Measurements from ENCODE around the gene ATP9A. TPM values are rescaled to one million over a fixed set of nuclear protein-coding genes. Genes with fewer than 3 reads are reported as not detected.
A peak's percentile ranks its signal among the peaks of the same experiment; 100 is the strongest.

Gene ATP9A
- total and polyA plus RNA-seq, 2 of the 8 experiments (the other 6 are each of a cell fraction or from before 2014, with no cell fraction given) = 5.0 to 6.4 TPM

GRCh38 chr20:51639206-51639832, 128.9 kb downstream of the ATP9A start (continued):
- no peak for TF ChIP-seq CHD7 (IDR thresholded peaks at IDR 0.05; ENCODE audit: insufficient replicate concordance, low read length)
- peak; percentile 97 for TF ChIP-seq RAD21 (IDR thresholded peaks at IDR 0.05 in 1 of 2, conservative IDR thresholded peaks at IDR 0.05 in 1 of 2; ENCODE audit: low read depth in 2 of 2, low read length in 2 of 2)
- no peak for TF ChIP-seq JUN (IDR thresholded peaks at IDR 0.05; ENCODE audit: low read depth, low read length)
- peak; percentile 75 for TF ChIP-seq EGR1 (IDR thresholded peaks at IDR 0.05; ENCODE audit: borderline replicate concordance, low read depth, low read length)
- TF ChIP-seq ATF3 (IDR thresholded peaks at IDR 0.05; ENCODE audit: insufficient read depth, low read depth, low read length) = no peak
- peak; percentile 77 to 98 (median 89) for TF ChIP-seq CTCF (IDR thresholded peaks at IDR 0.05; ENCODE audit: control extremely low read depth in 1 of 3, insufficient read depth in 1 of 3, low read depth in 1 of 3, low read length in 3 of 3)
- no peak for TF ChIP-seq POU5F1 (IDR thresholded peaks at IDR 0.05; ENCODE audit: low read depth, low read length)

Measured in H1 (cell line).